ENCODE results near the gene MYL5. TPM values are rescaled to one million over a fixed set of nuclear protein-coding genes. Genes with fewer than 3 reads are reported as not detected.

The MYL5 gene
- total and polyA plus RNA-seq, 2 of the 13 experiments (the other 11 are each of a cell fraction or from before 2014, with no cell fraction given), result 6.5 to 16.0 TPM

GRCh38 chr4:674172-675035, at the start of gene MYL5, which contains the start of gene ATP5ME (continued):
- TF ChIP-seq GLMP (CRISPR knock-in tag; IDR thresholded peaks at IDR 0.05; ENCODE audit: borderline replicate concordance) (no peak), ELF1 (CRISPR knock-in tag; IDR thresholded peaks at IDR 0.05) (peak; percentile 51), ZNF569 (CRISPR knock-in tag; IDR thresholded peaks at IDR 0.05; ENCODE audit: borderline replicate concordance) (no peak), ZNF75D (CRISPR knock-in tag; IDR thresholded peaks at IDR 0.05; ENCODE audit: borderline replicate concordance) (no peak), ZNF224 (CRISPR knock-in tag; IDR thresholded peaks at IDR 0.05) (peak; percentile 84; the same call in 1 of the 2 replicates), MBD4 (IDR thresholded peaks at IDR 0.05; ENCODE audit: borderline replicate concordance, low read length) (no peak), FOXM1 (CRISPR knock-in tag; IDR thresholded peaks at IDR 0.05) (no peak), ZMAT5 (CRISPR knock-in tag; IDR thresholded peaks at IDR 0.05; ENCODE audit: borderline replicate concordance, low read depth) (no peak), ZNF609 (CRISPR knock-in tag; IDR thresholded peaks at IDR 0.05; ENCODE audit: borderline replicate concordance) (peak; percentile 44; the same call in 1 of the 2 replicates), NFATC3 (CRISPR knock-in tag; IDR thresholded peaks at IDR 0.05) (no peak), STAT6 (CRISPR knock-in tag; IDR thresholded peaks at IDR 0.05; ENCODE audit: borderline replicate concordance) (no peak; the same call in 1 of the 2 replicates), AKAP8 (CRISPR knock-in tag; IDR thresholded peaks at IDR 0.05) (peak; percentile 86), ZNF230 (CRISPR knock-in tag; IDR thresholded peaks at IDR 0.05) (0 out of 2 replicates have a peak, but pooled peaks have one; percentile 57), U2AF1 (optimal IDR thresholded peaks at IDR 0.05; ENCODE audit: low read depth, low read length) (peak; percentile 63), ZNF530 (CRISPR knock-in tag; IDR thresholded peaks at IDR 0.05; ENCODE audit: low read depth) (0 out of 2 replicates have a peak, but pooled peaks have one; percentile 30), SOX6 (IDR thresholded peaks at IDR 0.05) (no peak), SOX6 (CRISPR knock-in tag; IDR thresholded peaks at IDR 0.05) (peak; percentile 55), PHF5A (CRISPR knock-in tag; IDR thresholded peaks at IDR 0.05; ENCODE audit: low read depth, unreplicated experiment) (peak; percentile 92), BHLHE40 (IDR thresholded peaks at IDR 0.05; ENCODE audit: low read length) (peak; percentile 83), CHCHD3 (CRISPR knock-in tag; IDR thresholded peaks at IDR 0.05) (peak; percentile 80; the same call in 1 of the 2 replicates)
